Stimulated activated CD4-positive, alpha-beta T cell treated with anti-CD3 and anti-CD28 coated beads, Interleukin-1b, Interleukin-23, amount 100 ng/mL, for 48 hours (primary cell): Measurements from ENCODE around the gene ERCC6.

Experiments used
- DNase-seq: peaks from one replicate; pipeline ENCODE4 v3.0.0-alpha.2; 2020

The ERCC6 gene

GRCh38 chr10:49543604-49544003 is 4.7 kb upstream of the ERCC6 start:
- no peak for DNase-seq

GRCh38 chr10:49542353-49542752 is 3.4 kb upstream of the ERCC6 start:
- DNase-seq: no peak

GRCh38 chr10:49541762-49542161 is 2.8 kb upstream of the ERCC6 start:
- no peak for DNase-seq

GRCh38 chr10:49540056-49540797 is 1.3 kb upstream of the ERCC6 start:
- no peak for DNase-seq

GRCh38 chr10:49539320-49539885 is 482 bp upstream of the ERCC6 start:
- DNase-seq: no peak

GRCh38 chr10:49534670-49535381 is 4.1 kb downstream of the ERCC6 start:
- DNase-seq: peak; percentile 28

GRCh38 chr10:49532461-49532860 is 6.5 kb downstream of the ERCC6 start:
- DNase-seq: no peak

GRCh38 chr10:49528977-49529506 is 9.9 kb downstream of the ERCC6 start:
- DNase-seq: no peak

- no peak for DNase-seq
Measured at GRCh38 chr10:49527850-49528249, 11.1 kb downstream of the ERCC6 start.

- DNase-seq: no peak
Measured at GRCh38 chr10:49527061-49527460, 11.9 kb downstream of the ERCC6 start.

- no peak for DNase-seq
Measured at GRCh38 chr10:49526619-49527018, 12.3 kb downstream of the ERCC6 start.

- DNase-seq: no peak
Measured at GRCh38 chr10:49524496-49524895, 14.4 kb downstream of the ERCC6 start.

- no peak for DNase-seq
Measured at GRCh38 chr10:49523301-49523700, 15.6 kb downstream of the ERCC6 start.

- no peak for DNase-seq
Measured at GRCh38 chr10:49521062-49521461, 17.9 kb downstream of the ERCC6 start.

GRCh38 chr10:49520122-49520775 is 18.7 kb downstream of the ERCC6 start:
- DNase-seq: no peak

GRCh38 chr10:49519717-49520116 is 19.2 kb downstream of the ERCC6 start:
- no peak for DNase-seq

GRCh38 chr10:49518982-49519578 is 19.8 kb downstream of the ERCC6 start:
- DNase-seq: no peak

GRCh38 chr10:49518566-49518965 is 20.4 kb downstream of the ERCC6 start:
- no peak for DNase-seq

GRCh38 chr10:49516216-49516970 is 22.5 kb downstream of the ERCC6 start:
- no peak for DNase-seq

- no peak for DNase-seq
Measured at GRCh38 chr10:49512121-49512809, 26.7 kb downstream of the ERCC6 start.

GRCh38 chr10:49509771-49510303 is 29.1 kb downstream of the ERCC6 start:
- no peak for DNase-seq
